Osteoblast (primary cell): ENCODE data around the gene TWF2. TPM values are rescaled to one million over a fixed set of nuclear protein-coding genes. Genes with fewer than 3 reads are reported as not detected.

Experiments used
- DNase-seq: peaks from one replicate; pipeline ENCODE4 v3.0.0; 2011; ENCODE audit warnings: low spot score, mixed read lengths; ENCODE audit not compliant: insufficient read length; ENCODE audit errors: missing footprints
- H2AFZ ChIP-seq: 2 replicates; pipeline ENCODE4 v1.6.0; 2011; ENCODE audit warnings: mild to moderate bottlenecking, low read length
- H3K27ac ChIP-seq: 2 replicates; pipeline ENCODE4 v1.5.1; 2011; ENCODE audit warnings: mild to moderate bottlenecking, low read depth, low read length, moderate library complexity
- H3K27me3 ChIP-seq: 2 replicates; pipeline ENCODE4 v1.6.0; 2012; ENCODE audit warnings: mild to moderate bottlenecking, control low read depth, inconsistent platforms, low read length, moderate library complexity; ENCODE audit not compliant: insufficient read depth
- H3K36me3 ChIP-seq: 2 replicates; pipeline ENCODE4 v1.5.1; 2011; ENCODE audit warnings: mild to moderate bottlenecking, low read length, control low read depth, moderate library complexity; ENCODE audit not compliant: insufficient read depth
- H3K4me1 ChIP-seq: 2 replicates; pipeline ENCODE4 v1.5.1; 2011; ENCODE audit warnings: mild to moderate bottlenecking, low read length, control low read depth, moderate library complexity; ENCODE audit not compliant: insufficient read depth
- H3K4me2 ChIP-seq: 2 replicates; pipeline ENCODE4 v1.6.0; 2011; ENCODE audit warnings: mild to moderate bottlenecking, low read length; ENCODE audit not compliant: insufficient read depth
- H3K4me3 ChIP-seq: fragments of 200-600 bp; sonication (generic); 3 replicates; pipeline ENCODE4 v1.5.1; 2012; ENCODE audit warnings: mild to moderate bottlenecking, low read length, inconsistent platforms; ENCODE audit not compliant: insufficient read depth
- H3K79me2 ChIP-seq: 2 replicates; pipeline ENCODE4 v1.6.0; 2012; ENCODE audit warnings: mild to moderate bottlenecking, low read length, control low read depth, inconsistent platforms; ENCODE audit not compliant: insufficient read depth
- H3K9me3 ChIP-seq: 2 replicates; pipeline ENCODE4 v1.5.1; 2011; ENCODE audit warnings: low read depth, low read length, control low read depth
- H4K20me1 ChIP-seq: 2 replicates; pipeline ENCODE4 v1.6.0; 2012; ENCODE audit warnings: mild to moderate bottlenecking, low read length, control low read depth; ENCODE audit not compliant: insufficient read depth
- total RNA-seq: library from RNA; depleted of rRNA; stranded (reverse); fragments of >200 nt; gene quantifications from 2 replicates; pipeline ENCODE4 v1.2.3, GENCODE V29; 2012
- TF ChIP-seq, protein P1 (sequence below): IDR thresholded peaks from 2 replicates; pipeline ENCODE4 v1.5.1; 2011; ENCODE audit warnings: mild to moderate bottlenecking, low read depth, low read length, moderate library complexity; ENCODE audit errors: extremely low read depth

The TWF2 gene
- total RNA-seq, 1 donor, result 138 TPM

DNA sequence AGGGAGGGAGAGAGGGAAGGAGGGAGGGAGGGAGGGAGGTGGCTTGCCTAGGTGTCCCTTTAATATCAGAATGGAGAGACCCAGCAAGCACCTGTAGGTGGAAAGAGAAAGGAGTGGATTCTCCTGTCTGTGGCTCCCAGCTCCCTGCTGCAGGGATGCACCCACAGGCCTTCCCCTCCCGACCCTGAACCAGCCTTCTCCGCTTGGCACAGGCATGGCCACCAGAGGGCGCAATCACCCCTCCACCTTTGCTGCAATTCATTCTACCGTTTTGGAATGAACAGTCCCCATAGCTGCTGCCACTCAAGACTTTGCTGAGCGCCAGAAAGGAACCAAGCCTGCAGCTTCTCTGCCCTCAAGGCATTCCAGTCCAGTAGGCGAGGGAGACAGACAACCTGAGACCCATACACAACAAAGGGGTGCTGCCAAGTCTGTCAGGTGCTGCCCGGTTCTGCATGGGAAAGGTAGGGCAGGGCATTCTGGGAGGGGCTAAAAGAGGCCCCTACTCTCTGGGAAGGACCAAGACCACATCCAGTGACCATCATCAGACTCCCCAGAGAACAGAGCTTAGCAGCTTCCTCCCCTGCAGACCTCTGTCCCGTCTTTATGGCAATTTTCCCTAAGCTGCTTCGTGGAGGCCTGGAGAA, 18.5 kb downstream of the TWF2 start:
- no peaks in the 10 kb centered on the region for H4K20me1 ChIP-seq
- H3K79me2 ChIP-seq, result no peaks in the 10 kb centered on the region
- no peaks in the 10 kb centered on the region for H3K27me3 ChIP-seq
- TF ChIP-seq, protein P1, sequence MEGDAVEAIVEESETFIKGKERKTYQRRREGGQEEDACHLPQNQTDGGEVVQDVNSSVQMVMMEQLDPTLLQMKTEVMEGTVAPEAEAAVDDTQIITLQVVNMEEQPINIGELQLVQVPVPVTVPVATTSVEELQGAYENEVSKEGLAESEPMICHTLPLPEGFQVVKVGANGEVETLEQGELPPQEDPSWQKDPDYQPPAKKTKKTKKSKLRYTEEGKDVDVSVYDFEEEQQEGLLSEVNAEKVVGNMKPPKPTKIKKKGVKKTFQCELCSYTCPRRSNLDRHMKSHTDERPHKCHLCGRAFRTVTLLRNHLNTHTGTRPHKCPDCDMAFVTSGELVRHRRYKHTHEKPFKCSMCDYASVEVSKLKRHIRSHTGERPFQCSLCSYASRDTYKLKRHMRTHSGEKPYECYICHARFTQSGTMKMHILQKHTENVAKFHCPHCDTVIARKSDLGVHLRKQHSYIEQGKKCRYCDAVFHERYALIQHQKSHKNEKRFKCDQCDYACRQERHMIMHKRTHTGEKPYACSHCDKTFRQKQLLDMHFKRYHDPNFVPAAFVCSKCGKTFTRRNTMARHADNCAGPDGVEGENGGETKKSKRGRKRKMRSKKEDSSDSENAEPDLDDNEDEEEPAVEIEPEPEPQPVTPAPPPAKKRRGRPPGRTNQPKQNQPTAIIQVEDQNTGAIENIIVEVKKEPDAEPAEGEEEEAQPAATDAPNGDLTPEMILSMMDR, result peak; percentile 92
- H3K9me3 ChIP-seq, result no peaks in the 10 kb centered on the region
- peaks cover under 1% of the 10 kb centered on the region for H3K36me3 ChIP-seq
- H3K27ac ChIP-seq, result no peak overlapping the region
- no peak overlapping the region for H2AFZ ChIP-seq
- H3K4me3 ChIP-seq, result no peak overlapping the region
- no peak overlapping the region for H3K4me2 ChIP-seq
- H3K4me1 ChIP-seq, result peaks cover 9% of the 10 kb centered on the region
- DNase-seq, result peak; percentile 99

DNA sequence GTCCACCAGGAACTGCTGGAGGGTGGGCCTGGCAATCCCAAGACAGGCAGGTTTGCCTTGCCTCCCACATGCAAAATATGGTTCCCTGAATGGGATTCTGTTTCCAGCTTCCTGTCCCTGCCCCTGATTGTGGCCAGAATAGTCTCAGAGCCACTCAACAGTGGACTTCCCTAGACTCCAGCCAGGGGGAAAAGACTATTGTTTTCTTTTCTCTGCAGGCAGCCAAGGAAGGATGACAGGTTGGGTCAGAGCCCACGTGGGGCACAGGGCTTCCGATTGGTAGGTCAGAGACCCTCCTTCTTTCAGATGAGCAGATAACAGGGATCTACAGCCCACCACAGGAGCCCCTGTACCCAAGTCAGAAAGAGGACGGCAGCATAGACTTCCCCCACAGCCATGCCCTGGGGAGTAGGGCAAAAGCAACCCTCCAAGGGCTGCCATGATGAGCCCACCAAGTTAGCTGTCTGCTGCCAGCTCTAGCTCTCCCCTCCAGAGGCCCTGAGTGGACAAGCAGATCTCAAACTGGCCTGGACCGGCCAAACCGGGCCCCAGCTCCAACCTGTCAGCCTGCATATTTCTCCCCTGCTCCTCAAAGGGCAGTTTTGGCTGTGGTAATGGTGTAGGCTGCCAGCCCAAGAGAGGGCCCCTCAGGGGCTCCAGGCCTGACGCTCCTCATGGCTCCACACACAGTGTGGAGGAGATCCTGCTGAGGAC, 19.9 kb downstream of the TWF2 start:
- Histone ChIP-seq H3K4me3 (no peak overlapping the region), H3K4me1 (peaks cover 9% of the 10 kb centered on the region), H3K9me3 (no peaks in the 10 kb centered on the region), H3K4me2 (no peak overlapping the region), H3K27me3 (no peaks in the 10 kb centered on the region), H4K20me1 (peaks cover 3% of the 10 kb centered on the region), H2AFZ (no peak overlapping the region), H3K79me2 (no peaks in the 10 kb centered on the region), H3K27ac (no peak overlapping the region), H3K36me3 (peaks cover 15% of the 10 kb centered on the region)
- TF ChIP-seq, protein P1, result no peak
- peak; percentile 81 for DNase-seq

DNA sequence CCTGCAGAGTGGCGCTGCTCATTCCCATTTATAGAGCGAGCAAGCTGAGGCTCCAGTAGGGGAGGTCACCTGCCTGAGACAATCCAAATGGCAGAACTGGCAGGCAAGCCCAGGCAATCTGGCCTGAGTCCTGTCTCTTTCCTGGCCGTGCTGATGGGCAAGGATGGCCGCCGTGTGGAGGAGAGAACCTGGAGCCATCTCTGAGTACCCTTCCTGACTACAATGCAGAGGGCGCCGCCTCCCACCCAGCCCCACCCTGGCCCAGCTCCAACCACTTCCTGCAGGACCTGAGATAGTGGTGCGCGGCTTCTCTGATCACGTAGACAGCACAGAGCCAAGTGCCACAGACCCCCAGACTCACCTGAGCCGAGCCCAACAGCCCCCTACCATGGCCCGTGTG, 20.5 kb downstream of the TWF2 start:
- no peak overlapping the region for H3K4me2 ChIP-seq

DNA sequence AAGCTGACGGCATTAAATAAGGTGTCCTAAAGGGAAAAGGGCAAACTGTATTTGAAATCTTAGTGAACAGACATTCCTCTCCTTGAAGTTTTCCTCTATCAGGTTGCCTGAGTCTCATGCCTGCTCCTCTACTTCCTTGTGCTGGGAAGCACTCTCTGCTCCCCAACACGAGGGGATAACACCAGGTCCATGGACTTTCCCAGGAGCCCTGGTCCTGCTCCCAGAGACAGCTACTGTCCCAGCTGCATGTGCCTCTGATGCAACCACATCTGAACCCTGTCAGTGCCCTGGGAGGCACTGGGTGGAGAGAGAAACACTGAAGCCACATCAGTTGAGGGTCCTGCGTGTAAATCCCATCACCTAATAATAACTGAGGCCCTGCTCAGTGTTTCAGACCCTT, 20.9 kb downstream of the TWF2 start:
- peaks cover 3% of the 10 kb centered on the region for H4K20me1 ChIP-seq
- no peak overlapping the region for H3K27ac ChIP-seq
- H3K4me1 ChIP-seq, result peaks cover 9% of the 10 kb centered on the region
- H3K27me3 ChIP-seq, result no peaks in the 10 kb centered on the region
- no peaks in the 10 kb centered on the region for H3K79me2 ChIP-seq
- no peak overlapping the region for H2AFZ ChIP-seq
- peaks cover 26% of the 10 kb centered on the region for H3K36me3 ChIP-seq
- TF ChIP-seq, protein P1, result no peak
- H3K4me3 ChIP-seq, result no peak overlapping the region
- peak; percentile 85 for DNase-seq
- no peak overlapping the region for H3K4me2 ChIP-seq
- H3K9me3 ChIP-seq, result no peaks in the 10 kb centered on the region

More for the DNA sequence above, 20.5 kb downstream of the TWF2 start:
- Histone ChIP-seq H3K27ac (no peak overlapping the region), H3K9me3 (no peaks in the 10 kb centered on the region), H4K20me1 (peaks cover 3% of the 10 kb centered on the region), H3K4me1 (peaks cover 9% of the 10 kb centered on the region), H2AFZ (no peak overlapping the region), H3K79me2 (no peaks in the 10 kb centered on the region), H3K27me3 (no peaks in the 10 kb centered on the region), H3K4me3 (no peak overlapping the region), H3K36me3 (peaks cover 21% of the 10 kb centered on the region)
- DNase-seq, result no peak
- TF ChIP-seq, protein P1, result no peak
